Measurements from ENCODE around the gene BTBD9. TPM values are rescaled to one million over a fixed set of nuclear protein-coding genes. Genes with fewer than 3 reads are reported as not detected.
A peak's percentile ranks its signal among the peaks of the same experiment; 100 is the strongest.

BTBD9 gene
- total and polyA plus RNA-seq, 2 experiments from 2014 or later = 8.4 to 10.1 TPM

GRCh38 chr6:38185752-38186151 is 454.0 kb downstream of the BTBD9 start:
- Histone ChIP-seq H3K36me3 (no peaks in the 10 kb centered on the region), H3K27ac (no peak overlapping the region), H3K4me3 (no peak overlapping the region), H3K4me1 (ENCODE audit: low read depth) (no peaks in the 10 kb centered on the region), H3K27me3 (no peaks in the 10 kb centered on the region), H3K9me3 (ENCODE audit: low read depth) (no peaks in the 10 kb centered on the region)
- DNase-seq (ENCODE audit: low read depth in 1 of 2, low spot score in 1 of 2) = no peak
- no peak for TF ChIP-seq CTCF (IDR thresholded peaks at IDR 0.05; ENCODE audit: low read depth, low read length)

- H3K4me1 ChIP-seq (ENCODE audit: low read depth) = no peaks in the 10 kb centered on the region
- H3K36me3 ChIP-seq = no peaks in the 10 kb centered on the region
- H3K9me3 ChIP-seq (ENCODE audit: low read depth) = no peaks in the 10 kb centered on the region
- DNase-seq (ENCODE audit: low read depth in 1 of 2, low spot score in 1 of 2) = no peak
- H3K27me3 ChIP-seq = no peaks in the 10 kb centered on the region
- no peak for TF ChIP-seq CTCF (IDR thresholded peaks at IDR 0.05; ENCODE audit: low read depth, low read length)
- H3K4me3 ChIP-seq = no peak overlapping the region
- H3K27ac ChIP-seq = no peak overlapping the region
Measured at GRCh38 chr6:38185244-38185643, 454.5 kb downstream of the BTBD9 start.

- Histone ChIP-seq H3K4me1 (ENCODE audit: low read depth) (no peaks in the 10 kb centered on the region), H3K9me3 (ENCODE audit: low read depth) (no peaks in the 10 kb centered on the region), H3K36me3 (no peaks in the 10 kb centered on the region), H3K27ac (no peak overlapping the region), H3K27me3 (no peaks in the 10 kb centered on the region), H3K4me3 (no peak overlapping the region)
- DNase-seq (ENCODE audit: low read depth in 1 of 2, low spot score in 1 of 2) = no peak
- no peak for TF ChIP-seq CTCF (IDR thresholded peaks at IDR 0.05; ENCODE audit: low read depth, low read length)
Measured at GRCh38 chr6:38184585-38185080, 455.1 kb downstream of the BTBD9 start.

- H3K4me3 ChIP-seq = no peak overlapping the region
- H3K27me3 ChIP-seq = no peaks in the 10 kb centered on the region
- no peak for TF ChIP-seq CTCF (IDR thresholded peaks at IDR 0.05; ENCODE audit: low read depth, low read length)
- H3K36me3 ChIP-seq = no peaks in the 10 kb centered on the region
- no peak overlapping the region for H3K27ac ChIP-seq
- no peaks in the 10 kb centered on the region for H3K4me1 ChIP-seq (ENCODE audit: low read depth)
- H3K9me3 ChIP-seq (ENCODE audit: low read depth) = no peaks in the 10 kb centered on the region
- DNase-seq (ENCODE audit: low read depth in 1 of 2, low spot score in 1 of 2) = peak in 1 of 2 donors; percentile 28
Measured at GRCh38 chr6:38183856-38184584, 455.7 kb downstream of the BTBD9 start.

- no peak for DNase-seq (ENCODE audit: low read depth in 1 of 2, low spot score in 1 of 2)
- Histone ChIP-seq H3K9me3 (ENCODE audit: low read depth) (no peaks in the 10 kb centered on the region), H3K4me1 (ENCODE audit: low read depth) (peaks cover 3% of the 10 kb centered on the region), H3K27me3 (no peaks in the 10 kb centered on the region), H3K4me3 (no peak overlapping the region), H3K36me3 (no peaks in the 10 kb centered on the region), H3K27ac (no peak overlapping the region)
- TF ChIP-seq CTCF (IDR thresholded peaks at IDR 0.05; ENCODE audit: low read depth, low read length) = no peak
Measured at GRCh38 chr6:38182426-38182825, 457.3 kb downstream of the BTBD9 start.
